Measurements from ENCODE around the gene ZIC1.

The ZIC1 gene

GRCh38 chr3:147424581-147425387 is 15.6 kb downstream of the ZIC1 start:
- DNase-seq, result no peak

- DNase-seq, result no peak
Measured at GRCh38 chr3:147425388-147425850, 16.3 kb downstream of the ZIC1 start.

- no peak for DNase-seq
Measured at GRCh38 chr3:147426931-147427330, 17.8 kb downstream of the ZIC1 start.

- DNase-seq, result no peak
Measured at GRCh38 chr3:147427746-147428145, 18.6 kb downstream of the ZIC1 start.

- no peak for DNase-seq
Measured at GRCh38 chr3:147428326-147428725, 19.2 kb downstream of the ZIC1 start.

GRCh38 chr3:147428754-147429153 is 19.6 kb downstream of the ZIC1 start:
- DNase-seq, result no peak

GRCh38 chr3:147431751-147432150 is 22.6 kb downstream of the ZIC1 start:
- no peak for DNase-seq

- no peak for DNase-seq
Measured at GRCh38 chr3:147447224-147447623, 38.1 kb downstream of the ZIC1 start.

GRCh38 chr3:147449669-147450068 is 40.5 kb downstream of the ZIC1 start:
- DNase-seq, result no peak

- DNase-seq, result no peak
Measured at GRCh38 chr3:147458995-147459704, 50.0 kb downstream of the ZIC1 start.

- no peak for DNase-seq
Measured at GRCh38 chr3:147462856-147463255, 53.7 kb downstream of the ZIC1 start.

Measured in stimulated activated CD4-positive, alpha-beta T cell treated with anti-CD3 and anti-CD28 coated beads, Interleukin-2, amount 100 ng/mL, for 24 hours (primary cell).